Renal cortical epithelial cell (primary cell): ENCODE data around the gene PHC2. TPM values are rescaled to one million over a fixed set of nuclear protein-coding genes. Genes with fewer than 3 reads are reported as not detected.
"Not testable (repeated sequence)": the region's sequence is repeated elsewhere in the genome, so short reads cannot be mapped to it uniquely, and the experiment has no call there.

Experiments
- DNase-seq: peaks from one replicate; pipeline ENCODE4 v3.0.0-alpha.2; 2011; ENCODE audit warnings: low read depth
- total RNA-seq: library from RNA; depleted of rRNA; stranded (reverse); fragments of >200 nt; gene quantifications from 2 replicates; pipeline ENCODE4 v1.2.3, GENCODE V29; 2014

PHC2 gene
- total RNA-seq, 1 donor from 2014 or later: 187 TPM

DNA sequence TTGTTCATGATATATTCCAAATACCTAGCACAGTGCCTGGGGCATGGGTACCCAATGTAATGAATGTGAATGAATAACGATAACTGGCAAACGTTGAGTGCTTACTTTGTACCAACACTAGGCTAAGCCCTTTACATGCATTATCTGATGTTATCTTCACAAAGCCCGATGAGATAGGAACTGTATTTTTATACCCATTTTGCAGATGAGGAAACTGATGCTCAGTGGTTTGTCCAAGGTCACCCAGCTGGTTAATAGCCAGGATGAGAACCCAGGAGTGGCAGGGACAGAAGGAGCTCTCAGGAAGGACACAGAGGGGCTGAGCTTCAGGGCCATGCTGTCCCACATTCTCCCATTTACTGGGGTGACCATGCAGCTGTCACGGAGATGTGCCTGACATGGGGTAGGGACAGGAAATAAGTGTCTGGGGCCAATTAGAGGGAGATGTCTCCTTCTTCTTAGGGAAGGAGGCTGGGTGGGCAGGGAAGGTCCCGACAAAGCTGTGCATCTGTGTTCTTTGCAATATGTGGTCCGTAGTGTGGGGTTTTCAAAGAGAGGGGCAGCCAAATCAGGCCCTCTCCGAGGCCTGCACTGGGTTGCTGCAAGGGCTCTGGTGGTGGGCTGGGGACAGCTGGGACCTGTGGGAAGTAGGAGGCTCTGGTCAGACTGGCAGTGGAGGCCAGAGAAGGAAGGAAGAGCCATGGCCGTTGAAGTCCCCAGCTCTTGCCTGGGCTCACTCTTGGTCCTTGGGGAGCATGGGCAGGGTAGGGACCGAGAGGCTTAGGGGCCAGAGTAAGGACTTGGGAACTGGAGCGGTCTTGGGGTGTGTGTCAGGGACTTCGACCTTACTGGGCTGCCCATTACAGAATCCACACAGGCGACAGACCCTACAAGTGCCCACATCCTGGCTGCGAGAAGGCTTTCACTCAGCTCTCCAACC, 136.6 kb downstream of the PHC2 start:
- DNase-seq: no peak

DNA sequence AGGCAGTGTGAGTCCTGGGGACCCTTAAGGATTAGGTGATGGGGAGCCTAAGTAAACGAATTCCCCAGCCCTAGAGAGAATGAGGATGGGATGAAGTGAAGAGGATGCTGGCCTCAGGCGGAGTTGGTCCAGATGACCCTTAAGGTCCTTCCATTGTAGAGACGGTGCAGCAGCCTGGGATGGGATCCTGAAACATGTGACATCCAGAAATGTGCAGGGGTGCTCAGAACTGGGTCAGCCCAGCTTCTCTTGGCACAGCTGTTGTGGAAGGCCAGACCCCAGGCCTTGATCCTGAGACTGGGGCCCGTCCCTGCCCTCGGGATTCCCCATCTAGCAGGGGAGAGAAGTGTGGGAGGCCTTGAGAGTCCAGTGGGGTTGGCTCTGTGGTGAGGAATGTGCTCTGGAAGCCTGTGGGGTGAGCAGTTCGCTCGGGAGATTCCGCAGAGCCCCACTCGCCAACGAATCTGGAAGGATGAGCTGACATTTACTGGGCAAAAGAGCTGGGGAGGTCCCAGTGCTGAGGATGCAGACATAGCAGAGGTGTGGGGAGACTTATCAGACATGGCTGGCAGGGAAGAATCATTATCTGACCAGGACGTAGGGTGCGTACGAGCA, 138.1 kb downstream of the PHC2 start:
- DNase-seq: no peak

DNA sequence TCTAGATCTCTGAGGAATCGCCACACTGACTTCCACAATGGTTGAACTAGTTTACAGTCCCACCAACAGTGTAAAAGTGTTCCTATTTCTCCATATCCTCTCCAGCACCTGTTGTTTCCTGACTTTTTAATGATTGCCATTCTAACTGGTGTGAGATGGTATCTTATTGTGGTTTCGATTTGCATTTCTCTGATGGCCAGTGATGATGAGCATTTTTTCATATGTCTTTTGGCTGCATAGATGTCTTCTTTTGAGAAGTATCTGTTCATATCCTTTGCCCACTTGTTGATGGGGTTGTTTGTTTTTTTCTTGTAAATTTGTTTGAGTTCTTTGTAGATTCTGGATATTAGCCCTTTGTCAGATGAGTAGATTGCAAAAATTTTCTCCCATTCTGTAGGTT, 140.3 kb downstream of the PHC2 start:
- not testable (repeated sequence) for DNase-seq

DNA sequence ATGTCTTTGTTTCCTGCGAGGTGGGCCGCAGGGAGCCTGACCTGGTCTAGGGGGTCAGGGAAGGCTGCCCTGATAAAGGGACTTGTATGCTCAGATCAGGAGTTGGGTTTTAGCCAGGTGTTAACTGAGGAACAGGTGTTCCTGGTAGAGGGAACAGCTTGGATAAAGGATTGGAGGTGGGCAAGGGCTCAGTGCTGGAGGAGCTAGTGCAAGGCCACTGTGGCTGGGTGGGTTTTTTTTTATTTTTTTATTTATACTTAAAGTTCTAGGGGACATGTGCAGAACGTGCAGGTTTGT, 141.1 kb downstream of the PHC2 start:
- DNase-seq: no peak

DNA sequence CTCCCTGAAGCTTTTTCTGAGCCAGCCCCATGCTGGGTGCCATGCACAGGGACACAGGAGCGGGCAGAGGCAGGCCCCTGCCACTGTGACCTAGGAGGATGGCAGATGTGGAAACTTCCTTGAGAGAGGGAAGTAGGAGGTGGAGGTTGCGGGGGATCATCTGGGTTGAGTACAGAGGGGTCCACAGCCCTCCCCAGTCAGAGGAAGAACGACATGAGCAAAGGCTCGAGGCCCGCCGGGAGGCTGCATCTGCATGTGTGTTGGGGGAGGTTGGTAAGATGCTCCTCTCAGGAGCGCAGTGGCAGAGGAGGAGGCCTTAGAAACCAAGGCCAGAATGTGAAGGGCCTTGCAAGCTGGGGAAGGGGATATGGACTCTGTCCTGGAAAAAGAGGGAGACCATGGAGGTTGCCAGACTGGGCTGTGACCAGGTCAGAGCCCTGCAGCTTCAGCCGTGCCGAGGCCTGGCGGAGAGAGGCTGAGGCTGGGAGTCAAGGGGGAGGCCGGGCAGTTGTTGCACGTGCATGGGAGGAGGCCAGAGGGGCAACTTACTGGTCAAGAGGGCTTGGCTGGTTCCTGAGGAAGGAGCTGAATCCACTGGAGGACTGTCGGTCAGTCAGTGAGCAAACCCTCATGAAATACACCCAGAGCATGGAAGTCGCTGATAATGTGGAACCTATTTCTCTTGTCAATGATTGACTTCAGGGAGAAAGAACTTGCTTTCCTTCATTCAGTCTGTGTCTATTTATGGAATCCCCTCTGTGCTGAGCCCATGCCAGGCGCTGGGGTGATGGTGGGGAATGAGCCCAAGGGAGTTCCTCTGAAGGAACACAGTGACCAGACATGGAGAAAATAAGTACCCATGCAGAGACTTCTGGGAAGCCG, 141.7 kb downstream of the PHC2 start:
- DNase-seq: no peak

DNA sequence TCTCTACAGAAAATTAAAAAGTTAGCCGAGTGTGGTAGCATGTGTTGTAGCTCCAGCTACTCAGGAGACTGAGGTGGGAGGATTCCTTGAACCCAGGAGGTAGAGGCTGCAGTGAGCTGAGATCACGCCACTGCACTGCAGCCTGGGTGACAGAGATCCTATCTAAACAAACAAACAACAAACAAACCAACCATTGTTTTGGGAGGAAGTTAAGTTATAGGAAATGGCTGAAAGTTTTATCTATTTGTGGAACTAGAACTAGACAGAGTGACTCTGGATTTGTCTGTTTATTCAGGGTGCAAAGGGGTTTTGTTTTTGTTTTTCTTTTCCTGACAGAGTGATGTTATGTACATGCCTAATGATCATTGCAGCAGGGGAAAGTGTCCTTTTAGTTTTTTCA, 143.6 kb downstream of the PHC2 start:
- no peak for DNase-seq

DNA sequence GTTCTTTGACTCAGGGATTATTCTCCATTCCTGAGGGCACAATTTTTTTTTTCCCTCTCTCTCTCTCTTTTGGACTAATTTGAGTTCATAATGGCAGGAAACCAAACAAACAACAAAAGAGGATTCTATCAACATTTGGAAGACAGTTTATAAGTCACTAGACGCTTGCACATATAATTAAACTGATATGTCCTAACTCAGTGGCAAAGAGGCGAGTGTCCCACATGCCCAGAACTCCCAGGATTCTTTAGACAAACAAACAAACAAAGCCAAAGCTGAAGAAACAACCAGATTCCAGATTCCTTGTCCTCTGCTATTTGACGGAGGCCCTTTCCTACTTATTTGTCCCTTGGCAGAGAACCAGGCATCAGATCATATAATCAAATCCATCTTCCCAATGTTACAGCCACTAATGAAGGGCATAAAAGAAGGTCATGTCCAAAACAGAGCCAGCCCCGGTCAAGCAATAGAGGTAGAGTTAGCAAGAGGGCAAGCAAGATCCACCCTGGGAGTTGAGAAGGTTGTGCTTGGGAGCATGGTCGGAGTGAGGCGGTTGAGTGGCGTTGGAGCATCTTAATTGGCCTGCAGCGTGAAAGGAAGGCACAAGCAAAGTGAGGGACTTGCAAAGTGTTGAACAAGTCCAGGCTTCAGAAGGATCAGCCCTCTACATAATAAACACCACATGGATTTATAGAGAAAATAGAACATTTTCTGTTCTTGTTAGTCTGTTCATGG, 144.3 kb downstream of the PHC2 start:
- no peak for DNase-seq

DNA sequence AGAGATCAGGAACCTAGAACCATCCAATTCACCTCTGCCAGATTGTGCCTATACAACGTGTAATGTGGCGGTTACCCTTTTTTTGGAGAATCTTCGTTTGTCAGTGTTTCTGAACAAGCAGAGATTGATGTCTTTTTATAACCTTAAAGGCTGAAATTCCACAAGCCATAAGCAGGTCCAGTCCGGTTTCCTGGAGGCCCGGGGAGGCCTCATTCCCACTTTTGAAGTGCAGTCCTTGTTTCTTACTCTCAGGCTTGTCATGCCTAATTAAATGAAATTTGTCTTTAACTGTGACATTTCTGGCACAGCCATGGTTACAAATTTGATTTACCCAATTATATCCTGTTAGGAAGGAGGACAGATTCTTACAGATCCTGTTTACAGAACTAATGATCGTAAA, 146.8 kb downstream of the PHC2 start:
- DNase-seq: no peak

DNA sequence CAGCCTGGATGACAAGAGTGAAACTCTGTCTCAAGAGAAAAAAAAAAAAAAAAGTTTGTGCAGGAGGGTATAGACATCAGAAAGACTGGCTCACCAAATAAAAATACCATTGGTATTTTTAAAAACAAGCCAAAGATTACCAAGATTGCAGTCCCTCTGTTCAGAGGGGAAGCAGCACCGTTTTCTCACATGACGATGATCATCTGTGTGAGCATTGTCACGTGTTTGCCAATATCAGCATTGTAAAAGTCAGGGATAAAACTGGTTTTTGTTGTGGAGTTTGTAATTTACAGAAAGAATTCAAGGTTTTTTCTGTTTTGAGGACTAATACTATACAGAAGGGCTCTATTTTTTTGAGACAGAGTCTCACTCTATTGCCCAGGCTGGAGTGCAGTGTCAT, 148.1 kb downstream of the PHC2 start:
- no peak for DNase-seq

DNA sequence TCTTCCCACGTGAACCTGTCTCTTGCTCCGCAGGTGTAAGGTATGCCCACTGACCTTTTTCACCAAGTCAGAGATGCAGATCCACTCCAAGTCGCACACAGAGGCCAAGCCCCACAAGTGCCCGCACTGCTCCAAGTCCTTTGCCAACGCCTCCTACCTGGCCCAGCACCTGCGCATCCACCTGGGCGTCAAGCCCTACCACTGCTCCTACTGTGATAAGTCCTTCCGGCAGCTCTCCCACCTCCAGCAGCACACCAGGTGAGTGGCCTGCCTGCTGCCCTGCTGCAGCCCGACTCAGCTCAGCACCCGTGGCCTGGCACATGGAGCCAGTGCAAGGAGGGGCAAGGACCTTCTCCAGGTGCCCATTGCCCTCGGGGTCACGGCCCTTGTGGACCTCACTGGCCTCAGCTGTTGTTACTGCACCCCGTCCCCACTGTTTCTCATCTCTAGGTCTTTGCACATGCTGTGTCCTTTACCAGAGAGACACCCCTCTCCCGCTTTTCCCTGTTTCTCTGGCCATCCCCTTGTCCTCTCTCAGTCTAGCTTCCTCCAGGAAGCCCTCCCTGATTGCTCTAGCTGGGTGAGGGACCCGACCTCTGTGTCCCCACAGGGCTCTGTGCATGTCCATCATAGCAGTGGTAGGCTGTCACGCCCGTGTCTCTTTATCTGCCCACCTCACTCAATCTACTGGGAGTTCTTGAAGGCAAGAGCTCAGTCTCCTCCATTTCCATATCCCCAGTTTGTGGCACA, 149.2 kb downstream of the PHC2 start:
- no peak for DNase-seq

DNA sequence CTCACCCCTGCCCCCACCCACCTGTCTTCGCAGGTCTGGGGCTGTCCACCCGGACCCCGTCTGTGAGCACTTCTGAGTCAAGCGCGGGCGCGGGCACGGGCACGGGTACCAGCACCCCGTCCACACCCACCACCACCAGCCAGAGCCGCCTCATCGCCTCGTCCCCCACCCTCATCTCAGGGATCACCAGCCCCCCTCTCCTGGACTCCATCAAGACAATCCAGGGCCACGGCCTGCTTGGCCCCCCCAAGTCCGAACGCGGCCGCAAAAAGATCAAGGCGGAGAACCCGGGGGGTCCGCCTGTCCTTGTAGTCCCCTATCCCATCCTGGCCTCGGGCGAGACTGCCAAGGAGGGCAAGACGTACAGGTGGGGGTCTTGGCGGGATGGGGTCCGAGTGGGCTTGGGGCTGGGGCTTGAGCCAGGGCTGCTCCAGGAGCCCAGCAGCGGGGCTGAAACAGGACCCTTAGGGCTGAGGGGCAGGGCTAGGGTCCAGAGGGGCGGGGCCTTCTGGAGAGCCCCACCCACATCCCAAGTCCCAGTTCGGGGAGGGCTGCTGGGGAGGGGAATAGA, 150.7 kb downstream of the PHC2 start:
- DNase-seq: no peak

DNA sequence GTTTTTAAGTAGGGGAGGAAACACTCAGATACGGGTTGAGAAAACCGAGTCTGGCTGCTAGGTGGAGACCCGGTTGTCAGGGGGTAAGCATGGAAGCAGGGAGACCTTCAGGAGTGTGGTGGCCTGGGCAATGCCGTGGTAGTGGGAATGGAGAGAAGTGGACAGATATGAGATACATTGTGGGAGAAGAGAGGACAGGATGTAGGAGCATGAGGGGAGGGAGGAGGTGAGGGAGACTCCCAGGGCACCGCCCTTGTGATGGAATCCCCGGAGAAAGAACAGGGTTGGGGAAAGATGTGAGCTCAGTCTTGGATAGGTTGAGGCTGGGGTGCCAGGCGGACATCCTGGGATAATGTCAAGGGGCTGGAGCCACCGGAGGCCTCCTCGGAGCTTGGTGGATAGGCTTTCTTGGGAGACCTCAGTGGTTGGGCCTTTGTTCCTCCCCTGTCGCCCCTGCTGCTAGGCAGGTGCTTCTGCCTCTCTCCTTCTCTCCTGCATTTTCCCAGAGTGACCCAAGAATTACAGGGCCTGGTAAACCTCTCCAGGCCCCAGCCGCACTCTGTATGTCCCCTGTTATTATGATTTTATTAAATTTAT, 153.3 kb downstream of the PHC2 start:
- DNase-seq: no peak

DNA sequence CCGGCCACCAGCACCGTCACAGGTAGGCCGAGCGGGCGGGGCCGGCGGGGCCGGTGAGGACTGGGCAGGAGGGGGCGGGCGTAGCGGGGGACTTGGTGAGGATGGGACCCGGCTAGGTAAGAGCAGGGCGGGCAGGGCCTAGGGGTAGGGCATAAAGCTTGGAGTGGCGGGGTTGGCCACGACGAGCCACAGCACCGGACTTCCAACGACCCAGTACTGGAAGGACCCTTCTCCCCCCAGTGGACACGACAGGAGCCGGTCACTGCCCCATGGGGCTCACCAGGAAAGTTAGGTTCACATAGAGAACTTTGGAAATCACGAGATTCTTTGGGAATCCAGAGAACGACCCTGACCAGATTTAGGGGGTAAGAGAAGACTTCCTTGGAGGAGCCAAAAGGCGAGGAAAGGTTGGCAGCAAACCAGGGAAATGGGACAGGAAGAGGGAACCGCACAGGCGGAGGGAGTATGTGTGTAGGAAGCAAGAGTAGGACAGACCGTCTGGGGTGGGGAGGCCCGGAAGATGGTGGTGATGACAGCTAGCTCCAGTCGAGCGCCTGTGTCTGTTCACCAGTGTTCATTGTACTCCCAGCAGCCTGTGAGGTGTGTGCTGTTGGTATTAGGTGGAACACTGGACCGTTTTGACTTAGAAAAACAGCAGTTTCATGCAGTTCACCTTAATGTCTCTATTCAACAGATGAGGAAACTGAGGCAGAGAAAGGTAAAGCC, 154.2 kb downstream of the PHC2 start:
- no peak for DNase-seq

DNA sequence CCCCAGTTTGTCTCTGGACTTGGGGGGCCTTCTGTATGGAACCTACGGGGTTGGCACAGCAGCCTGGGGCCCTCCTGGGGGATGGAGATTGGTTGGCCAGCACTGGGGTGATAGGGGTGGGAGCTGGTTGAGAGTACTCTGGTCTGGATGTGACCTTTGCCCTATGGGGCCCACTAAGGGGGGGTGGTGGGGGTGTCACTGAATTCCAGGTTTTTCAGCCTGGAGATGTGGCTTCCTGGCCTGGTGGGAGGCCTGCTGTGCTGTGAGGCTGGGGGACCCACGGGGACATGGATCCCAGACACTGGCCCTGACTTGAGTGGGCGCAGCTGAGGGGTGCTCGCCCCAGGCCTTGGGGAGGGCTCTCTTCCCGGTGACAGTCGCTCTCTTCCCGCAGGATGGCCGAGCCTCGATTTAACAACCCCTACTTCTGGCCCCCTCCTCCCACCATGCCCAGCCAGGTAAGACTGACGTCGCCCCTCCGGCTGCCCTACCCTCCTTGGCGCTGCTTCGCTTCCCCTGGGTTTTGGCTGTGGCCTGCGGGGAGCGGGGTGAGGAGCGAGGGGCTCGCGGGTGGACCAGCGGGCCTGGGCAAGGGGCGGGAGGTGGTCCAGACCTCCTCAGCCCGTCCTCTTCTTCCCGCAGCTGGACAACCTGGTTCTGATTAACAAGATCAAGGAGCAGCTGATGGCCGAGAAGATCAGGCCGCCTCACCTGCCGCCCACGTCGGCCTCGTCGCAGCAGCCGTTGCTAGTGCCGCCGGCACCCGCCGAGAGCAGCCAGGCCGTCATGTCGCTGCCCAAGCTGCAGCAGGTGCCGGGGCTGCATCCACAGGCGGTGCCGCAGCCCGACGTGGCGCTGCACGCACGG, 155.0 kb downstream of the PHC2 start:
- DNase-seq: no peak

DNA sequence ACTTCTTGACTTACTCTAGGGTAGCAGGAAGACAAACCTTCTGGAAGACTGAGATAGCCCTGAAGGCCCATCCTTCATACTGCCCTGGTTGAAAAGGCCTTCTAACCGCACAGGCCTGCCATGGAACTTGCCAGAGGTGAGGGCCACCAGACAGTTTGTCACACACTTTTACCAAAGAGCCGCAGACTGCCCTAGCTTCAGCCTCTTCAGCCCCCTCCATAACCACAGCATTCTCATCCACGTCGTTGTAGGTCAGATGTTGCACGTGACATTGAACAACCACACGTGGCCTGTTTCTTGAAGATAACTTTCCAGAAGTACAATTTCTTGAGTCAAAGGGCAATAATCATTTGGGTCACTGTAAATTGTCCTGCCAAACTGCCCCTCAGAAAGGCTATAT, 155.7 kb downstream of the PHC2 start:
- DNase-seq: no peak

DNA sequence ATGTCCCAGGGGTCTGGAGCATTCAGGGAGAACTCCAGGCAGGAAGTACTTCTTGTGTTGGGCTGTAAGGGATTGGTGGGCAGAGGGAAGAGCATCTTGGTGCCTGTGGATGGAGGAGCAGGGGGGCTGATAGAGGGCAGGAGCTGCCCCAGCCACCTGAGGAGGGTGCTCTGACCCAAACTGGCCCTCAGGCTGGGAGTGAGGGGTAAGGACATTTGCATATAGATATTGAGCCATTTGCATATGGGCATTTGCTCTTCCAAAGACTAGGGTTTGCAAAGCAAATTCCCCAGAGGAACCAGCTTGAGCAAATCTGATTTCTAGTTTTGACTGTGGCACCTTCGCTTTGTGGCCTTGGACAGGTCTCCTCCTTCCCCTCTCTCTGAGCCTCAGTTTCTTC, 156.4 kb downstream of the PHC2 start:
- DNase-seq: no peak

DNA sequence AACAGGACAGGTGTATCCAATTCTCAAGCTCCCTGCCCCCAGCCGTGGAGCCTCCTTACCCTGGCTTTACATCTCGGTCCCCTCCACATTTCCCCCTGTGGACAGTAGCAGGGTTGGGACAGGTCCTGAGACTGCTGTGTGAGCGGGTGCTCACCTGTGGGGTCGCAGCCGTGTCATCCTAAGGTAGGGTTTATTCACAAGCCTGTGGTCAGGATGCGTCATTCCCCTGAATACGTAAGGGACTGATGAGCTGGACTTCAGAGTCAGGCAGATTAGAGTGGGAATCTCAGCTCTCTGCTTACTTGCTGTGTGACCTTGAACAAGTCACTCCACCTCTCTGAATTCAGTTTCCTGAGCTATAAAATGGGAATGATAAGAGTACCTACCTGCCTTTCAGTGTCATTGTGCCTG, 156.9 kb downstream of the PHC2 start:
- DNase-seq: no peak
